ENCODE results near the gene BAX.
A peak's percentile ranks its signal among the peaks of the same experiment; 100 is the strongest.

BAX gene

GRCh38 chr19:48958006-48958405 is 3.3 kb downstream of the BAX start:
- no peak overlapping the region for H3K27ac ChIP-seq
- TF ChIP-seq, protein P1, sequence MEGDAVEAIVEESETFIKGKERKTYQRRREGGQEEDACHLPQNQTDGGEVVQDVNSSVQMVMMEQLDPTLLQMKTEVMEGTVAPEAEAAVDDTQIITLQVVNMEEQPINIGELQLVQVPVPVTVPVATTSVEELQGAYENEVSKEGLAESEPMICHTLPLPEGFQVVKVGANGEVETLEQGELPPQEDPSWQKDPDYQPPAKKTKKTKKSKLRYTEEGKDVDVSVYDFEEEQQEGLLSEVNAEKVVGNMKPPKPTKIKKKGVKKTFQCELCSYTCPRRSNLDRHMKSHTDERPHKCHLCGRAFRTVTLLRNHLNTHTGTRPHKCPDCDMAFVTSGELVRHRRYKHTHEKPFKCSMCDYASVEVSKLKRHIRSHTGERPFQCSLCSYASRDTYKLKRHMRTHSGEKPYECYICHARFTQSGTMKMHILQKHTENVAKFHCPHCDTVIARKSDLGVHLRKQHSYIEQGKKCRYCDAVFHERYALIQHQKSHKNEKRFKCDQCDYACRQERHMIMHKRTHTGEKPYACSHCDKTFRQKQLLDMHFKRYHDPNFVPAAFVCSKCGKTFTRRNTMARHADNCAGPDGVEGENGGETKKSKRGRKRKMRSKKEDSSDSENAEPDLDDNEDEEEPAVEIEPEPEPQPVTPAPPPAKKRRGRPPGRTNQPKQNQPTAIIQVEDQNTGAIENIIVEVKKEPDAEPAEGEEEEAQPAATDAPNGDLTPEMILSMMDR (IDR thresholded peaks at IDR 0.05; ENCODE audit: low read depth, low read length, missing control alignments), result no peak
- H3K27me3 ChIP-seq (replicated peaks), result no peaks in the 10 kb centered on the region
- in situ Hi-C loops (cut with HindIII; ENCODE audit: low pct_ligation_motif_present, low sequenced_read_pairs), result no loop called here
- no peak for DNase-seq
- no peak overlapping the region for H3K4me3 ChIP-seq (ENCODE audit: low read depth, low read length)
- H3K36me3 ChIP-seq (replicated peaks), result peaks cover 7% of the 10 kb centered on the region

DNA sequence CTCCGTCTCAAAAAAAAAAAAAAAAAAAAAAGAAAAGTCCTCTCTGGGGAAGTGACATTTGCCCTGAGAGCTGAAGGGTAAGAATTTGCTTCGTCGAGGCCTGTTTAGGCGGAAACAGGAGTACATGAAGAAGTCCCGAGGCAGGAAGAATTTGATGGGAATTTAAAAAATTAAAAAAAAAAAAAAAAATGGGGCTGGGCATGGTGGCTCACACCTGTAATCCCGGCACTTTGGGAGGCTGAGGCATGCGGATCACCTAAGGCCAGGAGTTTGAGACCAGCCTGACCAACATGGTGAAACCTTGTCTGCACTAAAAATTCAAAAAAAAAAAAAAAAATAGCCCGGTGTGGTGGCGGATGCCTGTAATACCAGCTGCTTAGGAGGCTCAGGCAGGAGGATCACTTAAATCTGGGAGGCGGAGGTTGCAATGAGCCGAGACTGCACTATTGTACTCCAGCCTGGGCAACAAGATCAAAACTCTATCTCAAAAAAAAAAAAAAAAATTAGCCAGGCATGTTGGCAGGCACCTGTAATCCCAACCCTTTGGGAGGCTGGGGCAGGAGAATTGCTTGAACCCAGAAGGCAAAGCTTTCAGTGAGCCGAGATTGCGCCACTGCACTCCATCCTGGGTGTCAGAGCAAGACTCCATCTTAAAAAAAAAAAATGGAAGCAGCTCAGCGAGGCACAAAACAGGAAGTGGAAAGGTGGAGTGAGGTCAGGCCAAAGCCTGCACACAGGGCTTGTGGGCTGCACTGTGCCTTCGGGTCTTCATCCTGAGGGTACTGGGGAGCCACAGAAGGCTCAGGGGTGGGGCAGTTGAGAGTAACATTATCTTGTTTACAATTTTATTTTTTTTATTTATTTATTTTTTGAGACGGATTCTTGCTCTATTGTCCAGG is 4.9 kb downstream of the BAX start:
- in situ Hi-C loops (cut with HindIII; ENCODE audit: low pct_ligation_motif_present, low sequenced_read_pairs), result no loop called here
- Histone ChIP-seq H3K27ac (no peak overlapping the region), H3K4me3 (ENCODE audit: low read depth, low read length) (no peak overlapping the region), H3K27me3 (replicated peaks) (no peaks in the 10 kb centered on the region), H3K36me3 (replicated peaks) (peaks cover 7% of the 10 kb centered on the region)
- TF ChIP-seq, protein P1 (IDR thresholded peaks at IDR 0.05; ENCODE audit: low read depth, low read length, missing control alignments), result no peak
- no peak for DNase-seq

GRCh38 chr19:48961051-48961649 is 6.5 kb downstream of the BAX start:
- TF ChIP-seq, protein P1 (IDR thresholded peaks at IDR 0.05; ENCODE audit: low read depth, low read length, missing control alignments), result no peak
- in situ Hi-C loops (cut with HindIII; ENCODE audit: low pct_ligation_motif_present, low sequenced_read_pairs), result no loop called here
- Histone ChIP-seq H3K4me3 (ENCODE audit: low read depth, low read length) (no peak overlapping the region), H3K36me3 (replicated peaks) (peaks cover 16% of the 10 kb centered on the region), H3K27ac (no peak overlapping the region), H3K27me3 (replicated peaks) (no peaks in the 10 kb centered on the region)
- DNase-seq, result no peak

DNA sequence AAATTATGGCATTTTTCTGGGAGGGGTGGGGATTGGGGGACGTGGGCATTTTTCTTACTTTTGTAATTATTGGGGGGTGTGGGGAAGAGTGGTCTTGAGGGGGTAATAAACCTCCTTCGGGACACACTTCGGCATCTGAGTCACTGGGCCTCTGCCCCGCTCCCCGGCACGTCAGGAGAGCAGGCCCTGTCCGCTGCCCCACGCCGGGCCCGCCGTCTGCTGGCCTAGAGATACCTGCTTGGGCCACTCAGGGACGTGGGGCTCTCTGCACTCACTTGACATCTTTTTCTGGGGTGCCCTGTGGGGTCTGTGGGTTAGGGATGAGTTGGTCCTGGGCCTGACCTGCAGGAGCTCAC is 7.0 kb downstream of the BAX start:
- Histone ChIP-seq H3K27me3 (replicated peaks) (no peaks in the 10 kb centered on the region), H3K4me3 (ENCODE audit: low read depth, low read length) (no peak overlapping the region), H3K36me3 (replicated peaks) (peaks cover 18% of the 10 kb centered on the region), H3K27ac (no peak overlapping the region)
- TF ChIP-seq, protein P1 (IDR thresholded peaks at IDR 0.05; ENCODE audit: low read depth, low read length, missing control alignments), result no peak
- in situ Hi-C loops (cut with HindIII; ENCODE audit: low pct_ligation_motif_present, low sequenced_read_pairs), result no loop called here
- DNase-seq, result no peak

DNA sequence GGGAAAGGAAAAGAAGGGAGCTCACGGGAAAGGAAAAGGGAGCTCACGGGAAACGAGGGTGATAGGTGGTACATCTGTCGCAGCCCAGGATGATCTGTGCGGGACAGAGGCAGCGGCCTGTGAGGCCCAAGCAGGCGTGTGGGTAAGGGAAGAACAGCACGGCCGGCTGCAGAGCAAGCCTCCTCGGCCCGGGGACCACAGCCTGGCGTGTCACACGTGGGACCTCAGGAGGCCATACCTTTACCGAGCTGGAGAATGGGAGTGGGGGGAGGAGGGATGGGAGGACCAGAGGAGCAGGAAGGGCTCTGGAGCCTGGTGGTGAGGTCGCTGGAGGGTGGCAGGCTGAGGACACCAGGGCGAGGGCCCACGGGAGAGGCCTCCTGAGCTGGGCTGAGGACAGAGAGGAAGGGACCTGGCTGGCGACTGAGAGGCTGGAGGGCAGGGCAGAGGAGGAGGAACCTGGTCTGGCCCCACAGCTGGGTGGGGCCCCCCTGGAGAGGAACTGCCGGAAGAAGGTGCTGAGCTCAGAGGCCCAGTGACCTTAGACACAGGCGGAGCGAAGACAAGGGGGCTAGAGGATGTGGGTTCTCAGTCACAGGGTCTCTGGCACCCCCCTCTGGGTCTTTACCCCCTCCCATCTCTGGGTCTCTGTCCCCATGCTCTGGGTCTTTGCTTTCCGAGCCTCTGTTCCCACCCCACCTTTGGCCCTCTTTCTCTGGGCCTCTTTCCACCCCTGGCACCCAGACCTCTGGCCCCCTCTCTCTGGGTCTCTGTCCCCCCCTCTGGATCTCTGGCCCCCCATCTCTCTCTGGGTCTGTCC is 7.6 kb downstream of the BAX start:
- Histone ChIP-seq H3K36me3 (replicated peaks) (peaks cover 24% of the 10 kb centered on the region), H3K27me3 (replicated peaks) (no peaks in the 10 kb centered on the region), H3K4me3 (ENCODE audit: low read depth, low read length) (no peak overlapping the region), H3K27ac (peak overlapping the region; percentile 15)
- in situ Hi-C loops (cut with HindIII; ENCODE audit: low pct_ligation_motif_present, low sequenced_read_pairs), result no loop called here
- DNase-seq, result no peak
- TF ChIP-seq, protein P1 (IDR thresholded peaks at IDR 0.05; ENCODE audit: low read depth, low read length, missing control alignments), result no peak

Measured in brain microvascular endothelial cell (primary cell).